GM12874 (cell line): ENCODE measurements around the gene BMP8A.

Experiments used
- TF ChIP-seq, protein P1 (sequence below): IDR thresholded peaks from 2 replicates; pipeline ENCODE4 v1.5.1; 2011; ENCODE audit warnings: low read depth, mild to moderate bottlenecking, control low read depth, low read length, moderate library complexity; ENCODE audit not compliant: insufficient read depth

The BMP8A gene

DNA sequence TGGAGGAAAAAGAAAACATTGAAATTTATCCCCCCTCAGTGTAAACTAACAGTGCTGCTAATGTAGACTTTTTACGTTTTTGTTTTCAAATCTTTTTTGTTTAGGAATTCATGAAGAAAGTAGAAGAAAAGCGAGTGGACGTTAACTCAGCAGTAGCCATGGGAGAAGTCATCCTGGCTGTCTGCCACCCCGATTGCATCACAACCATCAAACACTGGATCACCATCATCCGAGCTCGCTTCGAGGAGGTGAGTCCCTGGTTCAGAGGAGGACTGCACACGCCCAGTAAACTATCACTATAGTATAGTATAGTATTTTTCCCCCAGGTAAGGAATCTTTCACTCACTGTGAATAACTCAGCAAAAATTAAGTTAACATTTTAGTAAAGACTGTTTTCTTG is 37.8 kb upstream of the BMP8A start:
- TF ChIP-seq, protein P1, sequence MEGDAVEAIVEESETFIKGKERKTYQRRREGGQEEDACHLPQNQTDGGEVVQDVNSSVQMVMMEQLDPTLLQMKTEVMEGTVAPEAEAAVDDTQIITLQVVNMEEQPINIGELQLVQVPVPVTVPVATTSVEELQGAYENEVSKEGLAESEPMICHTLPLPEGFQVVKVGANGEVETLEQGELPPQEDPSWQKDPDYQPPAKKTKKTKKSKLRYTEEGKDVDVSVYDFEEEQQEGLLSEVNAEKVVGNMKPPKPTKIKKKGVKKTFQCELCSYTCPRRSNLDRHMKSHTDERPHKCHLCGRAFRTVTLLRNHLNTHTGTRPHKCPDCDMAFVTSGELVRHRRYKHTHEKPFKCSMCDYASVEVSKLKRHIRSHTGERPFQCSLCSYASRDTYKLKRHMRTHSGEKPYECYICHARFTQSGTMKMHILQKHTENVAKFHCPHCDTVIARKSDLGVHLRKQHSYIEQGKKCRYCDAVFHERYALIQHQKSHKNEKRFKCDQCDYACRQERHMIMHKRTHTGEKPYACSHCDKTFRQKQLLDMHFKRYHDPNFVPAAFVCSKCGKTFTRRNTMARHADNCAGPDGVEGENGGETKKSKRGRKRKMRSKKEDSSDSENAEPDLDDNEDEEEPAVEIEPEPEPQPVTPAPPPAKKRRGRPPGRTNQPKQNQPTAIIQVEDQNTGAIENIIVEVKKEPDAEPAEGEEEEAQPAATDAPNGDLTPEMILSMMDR = no peak

DNA sequence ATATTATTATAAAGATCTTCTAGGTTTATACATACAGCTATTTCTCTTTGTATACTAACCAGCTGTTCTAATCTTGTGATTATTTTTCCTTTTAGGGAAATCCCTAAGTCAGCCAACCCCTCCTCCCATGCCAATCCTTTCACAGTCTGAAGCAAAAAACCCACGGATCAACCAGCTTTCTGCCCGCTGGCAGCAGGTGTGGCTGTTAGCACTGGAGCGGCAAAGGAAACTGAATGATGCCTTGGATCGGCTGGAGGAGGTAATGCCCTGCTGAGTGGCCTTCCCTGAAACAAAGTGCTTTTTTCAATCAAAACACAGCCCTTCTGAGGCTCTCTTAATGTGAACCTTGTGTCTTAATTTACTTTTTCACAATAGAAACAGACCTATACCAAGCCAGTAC is 32.4 kb upstream of the BMP8A start:
- TF ChIP-seq, protein P1 = no peak

DNA sequence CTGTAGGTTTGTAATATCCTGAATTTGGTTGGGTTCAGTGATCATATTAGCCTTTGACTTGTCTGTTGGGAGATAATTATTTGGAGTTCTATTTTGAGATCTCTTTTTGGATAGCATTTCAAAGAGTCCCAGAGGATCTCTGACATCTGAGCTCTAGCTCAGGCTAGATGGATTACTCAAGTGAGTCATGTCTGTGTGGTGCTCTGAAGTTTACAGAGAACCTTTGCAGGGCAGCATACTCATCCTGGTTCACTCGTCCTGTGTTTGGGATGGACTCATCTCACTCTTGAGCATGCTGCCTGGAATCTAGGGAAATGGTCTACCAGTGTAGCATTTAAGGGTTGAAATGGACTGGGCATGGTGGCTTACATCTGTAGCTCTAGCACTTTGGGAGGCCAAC is 29.4 kb upstream of the BMP8A start:
- TF ChIP-seq, protein P1 = no peak

DNA sequence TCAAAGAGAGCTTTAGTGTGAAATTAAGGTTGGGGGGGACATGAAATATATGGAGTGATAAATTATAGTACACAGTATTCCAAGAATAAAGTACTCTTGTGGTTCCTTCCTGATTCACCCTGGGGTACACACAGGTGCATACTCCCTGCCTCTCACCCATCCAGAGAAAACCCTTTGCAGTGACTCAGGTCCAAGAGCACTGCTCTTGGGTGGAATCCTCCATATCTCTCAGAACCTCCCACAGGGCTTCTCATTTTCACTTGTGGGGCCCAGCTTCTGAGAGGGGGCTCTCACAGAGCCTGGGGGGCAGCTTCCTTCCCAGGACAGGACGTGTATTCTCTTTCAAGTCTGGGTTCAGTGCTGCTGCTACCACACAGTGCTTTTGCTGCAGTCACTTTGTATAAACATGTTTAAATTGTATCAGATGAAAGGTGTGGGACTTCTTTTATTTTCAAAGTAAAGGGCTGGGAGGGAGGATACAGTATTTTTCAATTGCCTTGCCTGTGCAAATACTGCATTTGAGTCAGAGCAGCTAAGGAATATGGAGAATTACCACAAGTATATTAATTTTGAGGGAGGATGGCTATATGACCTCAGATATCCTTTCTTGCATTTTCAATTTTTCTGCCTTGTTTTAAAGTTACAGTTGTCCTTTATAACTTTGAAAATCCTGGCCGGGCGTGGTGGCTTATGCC is 24.9 kb upstream of the BMP8A start:
- TF ChIP-seq, protein P1 = no peak

DNA sequence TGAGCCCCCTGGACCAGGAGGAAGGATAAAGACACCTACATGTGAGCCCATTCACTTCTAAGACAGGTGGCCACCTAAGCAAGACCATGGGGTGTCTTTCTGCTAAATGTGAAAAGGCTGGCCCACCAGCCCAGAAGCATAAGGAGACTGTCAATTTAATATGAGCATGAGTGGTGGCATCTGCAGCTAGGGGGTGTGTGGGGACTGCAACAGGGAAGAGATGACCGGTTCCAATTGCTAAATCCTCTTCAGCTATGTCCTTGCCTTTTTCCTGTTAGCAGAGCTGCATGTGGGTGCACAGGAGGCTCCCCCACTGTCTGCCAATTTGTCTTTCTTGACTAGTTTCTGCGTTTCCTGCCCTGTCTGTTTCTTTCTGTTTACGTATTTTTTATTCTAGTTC is 22.3 kb upstream of the BMP8A start:
- TF ChIP-seq, protein P1 = no peak

DNA sequence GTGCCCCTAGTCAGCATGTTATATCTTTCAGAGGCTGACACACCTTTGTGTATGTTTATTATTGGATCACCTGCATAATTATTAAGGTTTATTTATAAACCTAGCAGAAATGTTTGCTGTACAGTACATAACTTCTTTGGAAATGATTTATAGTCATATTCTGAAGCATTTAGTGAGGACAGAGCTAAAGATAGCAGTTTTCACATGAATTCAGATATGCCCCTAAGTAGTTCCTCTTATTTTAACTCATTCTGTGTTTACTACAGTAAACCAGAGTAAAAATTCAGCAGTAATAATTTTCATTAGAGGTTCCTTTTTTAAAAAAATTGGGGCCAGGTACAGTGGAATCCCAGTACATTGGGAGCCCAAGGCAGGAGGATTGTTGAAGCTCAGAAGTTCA is 21.4 kb upstream of the BMP8A start:
- TF ChIP-seq, protein P1 = no peak

DNA sequence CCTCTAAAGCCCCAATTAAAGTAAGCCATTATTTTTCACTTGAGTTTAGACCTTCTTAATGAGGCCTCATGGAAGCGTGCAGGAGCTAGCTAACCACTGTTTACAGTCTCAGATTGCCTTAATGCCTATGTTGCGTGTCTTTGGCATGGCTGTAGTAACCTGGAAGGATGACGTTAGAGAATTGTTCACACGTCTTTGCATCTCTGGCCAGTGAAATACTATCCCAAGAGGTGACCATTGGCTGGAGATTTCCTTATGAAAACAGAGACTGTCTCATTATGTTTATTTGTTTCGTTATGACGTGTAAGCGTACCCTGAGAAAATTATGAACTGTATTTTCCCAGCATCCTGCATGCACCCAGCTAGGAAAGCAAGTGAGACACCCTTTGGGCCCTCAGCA is 18.6 kb upstream of the BMP8A start:
- TF ChIP-seq, protein P1 = no peak

DNA sequence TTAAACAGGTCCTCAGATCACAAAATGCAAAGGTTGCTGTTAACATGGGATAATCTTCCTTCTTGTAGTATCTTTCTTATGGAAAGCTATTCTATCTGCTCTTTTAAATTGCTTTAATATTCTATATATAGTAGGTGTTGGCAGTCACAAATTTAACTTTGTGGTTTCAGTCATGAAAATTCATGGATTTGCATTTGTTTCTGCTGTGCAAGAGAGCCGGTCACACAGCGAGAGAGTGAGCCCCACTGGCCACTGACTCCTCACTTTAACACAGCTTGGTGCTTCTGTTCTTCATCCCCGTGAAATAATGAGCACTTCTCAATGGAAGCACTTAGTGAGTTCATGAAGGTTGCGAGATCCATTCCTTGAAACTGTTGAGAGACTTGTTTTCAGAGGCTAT is 18.1 kb upstream of the BMP8A start:
- TF ChIP-seq, protein P1 = no peak
